Lower lobe of right lung (tissue), 2 donors: ENCODE results near the gene TFPI. TPM values are rescaled to one million over a fixed set of nuclear protein-coding genes. Genes with fewer than 3 reads are reported as not detected.
"Not testable (repeated sequence)": the region's sequence is repeated elsewhere in the genome, so short reads cannot be mapped to it uniquely, and the experiment has no call there.

ENCODE experiments used
- ATAC-seq, 2 donors: fragments of 200-7000 bp; cut with Tn5 transposase; one replicate each; pipeline ENCODE4 v1.9.1; 2020 to 2022; ENCODE audit warnings: mild to moderate bottlenecking in 2 of 2, moderate library complexity in 2 of 2
- DNase-seq: peaks from one replicate; pipeline ENCODE4 v3.0.0-alpha.2; 2020
- H3K27ac ChIP-seq: fragments of 200-600 bp; one replicate; pipeline ENCODE4 v1.8.0; 2022
- H3K27me3 ChIP-seq: fragments of 200-600 bp; one replicate; pipeline ENCODE4 v1.8.0; 2022; ENCODE audit warnings: low read depth
- H3K36me3 ChIP-seq: fragments of 200-600 bp; one replicate; pipeline ENCODE4 v1.8.0; 2022; ENCODE audit warnings: mild to moderate bottlenecking
- H3K4me1 ChIP-seq: fragments of 200-600 bp; one replicate; pipeline ENCODE4 v1.8.0; 2022
- H3K4me3 ChIP-seq: fragments of 200-600 bp; one replicate; pipeline ENCODE4 v1.8.0; 2022; ENCODE audit warnings: mild to moderate bottlenecking
- H3K9me3 ChIP-seq: fragments of 200-600 bp; one replicate; pipeline ENCODE4 v1.8.0; 2022
- CTCF ChIP-seq: fragments of 200-600 bp; IDR thresholded peaks from one replicate; pipeline ENCODE4 v1.8.0; 2022; ENCODE audit warnings: antibody characterized with exemption, mild to moderate bottlenecking
- intact Hi-C: fragments of 100-400 bp; cut with DNase I; formaldehyde crosslinking; loops from one replicate; pipeline ENCODE4 v1.11.0; 2022
- total RNA-seq: library from RNA; stranded (reverse); fragmentation: NEBNext Ultra II Directional; extraction: Animal tissue kit (Norgen Biotek cat#: 25700); gene quantifications from one replicate; pipeline ENCODE4 v1.2.1, GENCODE V29; 2021
- donor health status: DM: no; HTN: yes; CAD: no; lungs with severe emphysema.

The TFPI gene
- total RNA-seq, 1 donor from 2014 or later: 311 TPM

DNA sequence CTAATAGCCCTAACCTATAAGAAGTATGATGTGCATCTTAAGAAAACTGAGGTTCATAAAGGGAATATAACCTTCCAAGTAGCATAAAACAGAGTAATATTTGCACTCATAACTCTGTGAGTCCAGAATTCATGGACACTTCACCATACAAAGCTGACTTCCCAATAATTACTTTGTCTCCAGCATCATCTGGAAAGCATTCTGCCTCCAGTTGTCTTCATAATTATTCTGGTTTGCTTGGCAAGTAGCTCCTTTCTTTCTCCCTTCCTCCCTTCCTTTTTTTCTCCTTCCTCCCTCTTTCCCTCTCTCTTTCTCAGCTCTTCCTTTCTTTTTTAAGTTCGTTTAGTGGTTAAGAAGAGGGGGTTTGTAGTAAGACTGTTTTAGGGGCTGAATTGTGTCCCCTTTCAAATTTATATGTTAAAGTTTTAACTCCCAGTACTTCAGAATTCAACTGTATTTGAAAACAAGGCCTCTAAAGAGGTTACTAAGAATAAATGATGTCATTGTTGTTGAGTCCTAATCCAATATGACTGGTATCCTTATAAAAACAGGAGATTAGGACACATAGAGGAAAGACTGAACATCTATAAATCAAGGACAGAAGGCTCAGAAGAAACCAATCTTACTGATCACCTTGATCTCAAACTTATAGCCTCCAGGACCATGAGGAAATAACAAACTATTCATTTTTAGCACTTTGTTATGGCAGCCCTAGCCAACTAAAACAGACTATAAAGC lies 28.9 kb downstream of the TFPI start:
- Histone ChIP-seq H3K4me3 (no peak overlapping the region), H3K27ac (no peak overlapping the region), H3K4me1 (peaks cover 6% of the 10 kb centered on the region), H3K9me3 (no peaks in the 10 kb centered on the region), H3K27me3 (no peaks in the 10 kb centered on the region), H3K36me3 (peaks cover 28% of the 10 kb centered on the region)
- DNase-seq (no peak), ATAC-seq (no peak)
- intact Hi-C loops: no loop called here
- TF ChIP-seq CTCF: no peak

GRCh38 chr2:187523325-187523724 lies 30.9 kb downstream of the TFPI start:
- Histone ChIP-seq H3K4me1 (peaks cover 6% of the 10 kb centered on the region), H3K27me3 (no peaks in the 10 kb centered on the region), H3K36me3 (peaks cover 36% of the 10 kb centered on the region), H3K9me3 (no peaks in the 10 kb centered on the region), H3K27ac (no peak overlapping the region), H3K4me3 (no peak overlapping the region)
- no peak for TF ChIP-seq CTCF
- no peak for DNase-seq
- no peak for ATAC-seq
- intact Hi-C loops: no loop called here

GRCh38 chr2:187520121-187520624 lies 34.1 kb downstream of the TFPI start:
- no peak overlapping the region for H3K27ac ChIP-seq
- ATAC-seq (no peak), DNase-seq (no peak)
- no peak overlapping the region for H3K4me3 ChIP-seq
- H3K27me3 ChIP-seq: no peaks in the 10 kb centered on the region
- intact Hi-C loops: no loop called here
- TF ChIP-seq CTCF: no peak
- H3K9me3 ChIP-seq: peaks cover 10% of the 10 kb centered on the region
- peaks cover 35% of the 10 kb centered on the region for H3K36me3 ChIP-seq
- no peaks in the 10 kb centered on the region for H3K4me1 ChIP-seq

DNA sequence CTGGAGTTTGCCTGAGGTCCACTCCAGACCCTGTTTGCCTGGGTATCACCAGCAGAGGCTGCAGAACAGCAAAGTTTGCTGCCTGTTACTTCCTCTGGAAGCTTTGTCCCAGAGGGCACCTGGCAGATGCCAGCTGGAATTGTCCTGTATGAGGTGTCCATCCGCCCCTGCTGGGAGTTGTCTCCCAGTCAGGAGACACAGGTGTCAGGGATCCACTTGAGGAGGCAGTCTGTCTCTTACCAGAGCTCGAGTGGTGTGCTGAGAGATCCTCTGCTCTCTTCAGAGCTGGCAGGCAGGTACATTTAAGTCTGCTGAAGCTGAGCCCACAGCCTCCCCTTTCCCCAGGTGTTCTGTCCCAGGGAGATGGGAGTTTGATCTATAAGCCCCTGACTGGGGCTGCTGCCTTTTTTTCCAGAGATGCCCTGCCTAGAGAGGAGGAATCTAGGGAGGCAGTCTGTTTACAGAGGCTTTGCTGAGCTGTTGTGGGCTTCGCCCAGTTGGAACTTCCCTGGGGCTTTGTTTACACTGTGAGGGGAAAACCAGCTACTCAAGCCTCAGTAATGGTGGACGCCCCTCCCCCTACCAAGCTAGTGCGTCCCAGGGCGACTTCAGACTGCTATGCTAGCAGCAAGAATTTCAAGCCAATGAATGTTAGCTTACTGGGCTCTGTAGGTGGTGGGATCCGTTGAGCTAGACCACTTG lies 34.7 kb downstream of the TFPI start:
- ATAC-seq: no peak

DNA sequence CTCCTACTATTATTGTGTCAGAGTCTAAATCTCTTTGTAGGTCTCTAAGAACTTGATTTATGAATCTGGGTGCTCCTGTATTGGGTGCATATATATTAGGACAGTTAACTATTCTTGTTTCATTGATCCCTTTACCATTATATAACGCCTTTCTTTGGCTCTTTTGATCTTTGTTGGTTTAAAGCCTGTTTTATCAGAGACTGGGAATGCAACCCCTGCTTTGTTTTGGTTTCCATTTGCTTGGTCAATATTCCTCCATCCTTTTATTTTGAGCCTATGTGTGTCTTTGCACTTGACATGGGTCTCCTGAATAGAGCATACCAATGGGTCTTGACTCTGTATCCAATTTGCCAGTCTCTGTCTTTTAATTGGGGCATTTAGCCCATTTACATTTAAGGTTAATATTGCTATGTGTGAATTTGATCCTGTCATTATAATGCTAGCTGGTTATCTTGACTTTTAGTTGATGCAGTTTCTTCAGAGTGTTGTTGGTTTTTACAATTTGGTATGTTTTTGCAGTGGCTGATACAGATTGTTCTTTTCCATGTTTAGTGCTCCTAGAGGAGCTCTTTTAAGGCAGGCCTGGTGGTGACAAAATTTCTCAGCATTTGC lies 36.4 kb downstream of the TFPI start:
- DNase-seq, intact Hi-C loops, H3K27me3 ChIP-seq, H3K27ac ChIP-seq, H3K9me3 ChIP-seq, ATAC-seq, H3K4me1 ChIP-seq, H3K4me3 ChIP-seq: not testable (repeated sequence)
- peaks cover 35% of the 10 kb centered on the region for H3K36me3 ChIP-seq

More for the DNA sequence above, 34.7 kb downstream of the TFPI start:
- Histone ChIP-seq H3K27ac (no peak overlapping the region), H3K4me3 (no peak overlapping the region), H3K27me3 (no peaks in the 10 kb centered on the region), H3K9me3 (peaks cover 10% of the 10 kb centered on the region), H3K36me3 (peaks cover 35% of the 10 kb centered on the region), H3K4me1 (no peaks in the 10 kb centered on the region)
- intact Hi-C loops: no loop called here
- DNase-seq: no peak
- no peak for TF ChIP-seq CTCF

- peaks cover 29% of the 10 kb centered on the region for H3K36me3 ChIP-seq
- H3K27me3 ChIP-seq, H3K27ac ChIP-seq, DNase-seq, H3K9me3 ChIP-seq, H3K4me3 ChIP-seq, ATAC-seq, H3K4me1 ChIP-seq, intact Hi-C loops: not testable (repeated sequence)
These were observed 37.4 kb downstream of the TFPI start for GRCh38 chr2:187516630-187517510.
